ENCODE results near the gene MALRD1. TPM values are rescaled to one million over a fixed set of nuclear protein-coding genes. Genes with fewer than 3 reads are reported as not detected.
A peak's percentile ranks its signal among the peaks of the same experiment; 100 is the strongest.
"Not testable (repeated sequence)": the region's sequence is repeated elsewhere in the genome, so short reads cannot be mapped to it uniquely, and the experiment has no call there.

Gene MALRD1
- total RNA-seq, 2 experiments from 2014 or later = not detected

DNA sequence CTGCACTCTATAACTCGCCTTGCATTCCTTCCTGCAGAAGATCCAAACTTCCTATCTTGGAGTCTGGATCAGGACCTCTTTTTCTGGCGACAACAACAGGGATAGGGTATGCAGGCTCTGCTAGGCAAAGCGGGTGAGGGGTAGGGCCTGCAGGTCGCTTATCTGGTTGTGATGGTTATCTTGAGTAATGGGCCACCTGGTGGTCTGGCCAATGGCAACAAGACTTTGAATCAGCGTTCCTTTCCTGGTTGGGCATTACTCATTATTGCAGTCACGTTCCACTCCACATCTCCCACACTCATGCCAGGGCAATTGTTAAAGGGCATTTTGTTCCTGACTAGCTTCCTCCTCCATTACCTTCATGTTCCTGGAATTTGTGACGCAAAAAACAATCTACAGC lies 719.3 kb downstream of the MALRD1 start:
- Histone ChIP-seq H3K9me3 (ENCODE audit: control insufficient read depth in 1 of 2, insufficient read depth in 1 of 2, low read length in 2 of 2) (peaks cover 0 to 18% of the 10 kb centered on the region in 2 experiments), H3K4me3 (ENCODE audit: low read length) (no peak overlapping the region), H3K27me3 (ENCODE audit: control insufficient read depth in 1 of 2, insufficient read depth in 2 of 2, low read length in 2 of 2) (no peaks in the 10 kb centered on the region), H3K36me3 (ENCODE audit: insufficient read depth, low read length) (no peaks in the 10 kb centered on the region), H3K4me1 (ENCODE audit: insufficient read depth, low read length) (no peaks in the 10 kb centered on the region), H3K27ac (ENCODE audit: low read depth in 1 of 2, low read length in 2 of 2) (no peak overlapping the region)
- H3K4me1 Mint-ChIP-seq (ENCODE audit: low read depth) = no peaks in the 10 kb centered on the region
- H3K27ac Mint-ChIP-seq = no peak overlapping the region
- no peaks in the 10 kb centered on the region for H3K36me3 Mint-ChIP-seq (ENCODE audit: low read depth)
- ChIA-PET POLR2A (no interaction called here), CTCF (no interaction called here)
- TF ChIP-seq, protein P1, sequence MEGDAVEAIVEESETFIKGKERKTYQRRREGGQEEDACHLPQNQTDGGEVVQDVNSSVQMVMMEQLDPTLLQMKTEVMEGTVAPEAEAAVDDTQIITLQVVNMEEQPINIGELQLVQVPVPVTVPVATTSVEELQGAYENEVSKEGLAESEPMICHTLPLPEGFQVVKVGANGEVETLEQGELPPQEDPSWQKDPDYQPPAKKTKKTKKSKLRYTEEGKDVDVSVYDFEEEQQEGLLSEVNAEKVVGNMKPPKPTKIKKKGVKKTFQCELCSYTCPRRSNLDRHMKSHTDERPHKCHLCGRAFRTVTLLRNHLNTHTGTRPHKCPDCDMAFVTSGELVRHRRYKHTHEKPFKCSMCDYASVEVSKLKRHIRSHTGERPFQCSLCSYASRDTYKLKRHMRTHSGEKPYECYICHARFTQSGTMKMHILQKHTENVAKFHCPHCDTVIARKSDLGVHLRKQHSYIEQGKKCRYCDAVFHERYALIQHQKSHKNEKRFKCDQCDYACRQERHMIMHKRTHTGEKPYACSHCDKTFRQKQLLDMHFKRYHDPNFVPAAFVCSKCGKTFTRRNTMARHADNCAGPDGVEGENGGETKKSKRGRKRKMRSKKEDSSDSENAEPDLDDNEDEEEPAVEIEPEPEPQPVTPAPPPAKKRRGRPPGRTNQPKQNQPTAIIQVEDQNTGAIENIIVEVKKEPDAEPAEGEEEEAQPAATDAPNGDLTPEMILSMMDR (IDR thresholded peaks at IDR 0.05) = no peak
- intact Hi-C loops (cut with DNase I, micrococcal nuclease) = no loop called here
- H3K4me3 Mint-ChIP-seq = no peak overlapping the region
- ATAC-seq (ENCODE audit: poor library complexity) = no peak
- no peaks in the 10 kb centered on the region for H3K27me3 Mint-ChIP-seq
- H3K9me3 Mint-ChIP-seq = peaks cover 2% of the 10 kb centered on the region
- DNase-seq = no peak

DNA sequence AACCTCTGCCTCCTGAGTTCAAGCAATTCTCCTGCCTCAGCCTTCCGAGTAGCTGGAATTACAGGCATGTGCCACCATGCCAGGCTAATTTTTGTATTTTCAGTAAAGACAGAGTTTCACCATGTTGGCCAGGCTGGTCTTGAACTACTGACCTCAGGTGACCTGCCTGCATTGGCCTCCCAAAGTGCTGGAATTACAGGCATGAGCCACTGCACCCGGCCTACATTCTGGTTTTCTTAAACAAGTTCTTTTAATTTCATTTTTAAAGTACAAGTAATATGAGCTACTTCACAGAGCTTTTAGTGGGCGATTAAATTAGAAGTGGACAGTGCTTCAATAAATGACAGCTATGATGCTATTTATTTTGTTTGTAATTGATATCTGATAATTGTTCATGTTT lies 721.2 kb downstream of the MALRD1 start:
- H3K36me3 Mint-ChIP-seq (ENCODE audit: low read depth); CTCF ChIA-PET; H3K9me3 Mint-ChIP-seq; H3K27me3 ChIP-seq (ENCODE audit: control insufficient read depth in 1 of 2, insufficient read depth in 2 of 2, low read length in 2 of 2); H3K27ac Mint-ChIP-seq; H3K4me1 Mint-ChIP-seq (ENCODE audit: low read depth); H3K27ac ChIP-seq (ENCODE audit: low read depth in 1 of 2, low read length in 2 of 2); ATAC-seq (ENCODE audit: poor library complexity); intact Hi-C loops (cut with DNase I, micrococcal nuclease); H3K4me3 Mint-ChIP-seq; DNase-seq; H3K27me3 Mint-ChIP-seq; H3K4me1 ChIP-seq (ENCODE audit: insufficient read depth, low read length); H3K36me3 ChIP-seq (ENCODE audit: insufficient read depth, low read length); H3K4me3 ChIP-seq (ENCODE audit: low read length); POLR2A ChIA-PET: not testable (repeated sequence)
- peaks cover 0 to 18% of the 10 kb centered on the region in 2 experiments for H3K9me3 ChIP-seq (ENCODE audit: control insufficient read depth in 1 of 2, insufficient read depth in 1 of 2, low read length in 2 of 2)

DNA sequence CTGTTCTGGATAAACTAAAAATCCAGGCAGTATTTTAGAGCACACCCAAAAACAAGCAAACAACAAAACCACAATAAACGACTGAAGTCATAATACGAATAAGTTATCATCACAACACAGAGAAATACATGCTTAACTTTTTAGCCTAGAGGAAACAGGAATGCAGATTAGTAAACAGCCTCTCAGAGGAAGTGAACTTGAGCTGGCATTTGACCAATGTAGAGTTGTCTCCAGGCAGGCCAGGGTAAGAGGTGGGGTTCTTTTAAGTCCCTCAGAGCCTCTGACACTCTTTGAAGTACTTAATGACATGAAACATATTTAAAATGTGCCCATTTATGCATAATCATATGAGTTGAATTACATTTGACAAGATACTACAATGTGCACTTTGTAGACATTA lies 724.4 kb downstream of the MALRD1 start:
- H3K9me3 Mint-ChIP-seq = no peaks in the 10 kb centered on the region
- no peak overlapping the region for H3K4me3 ChIP-seq (ENCODE audit: low read length)
- no peak overlapping the region for H3K27ac Mint-ChIP-seq
- DNase-seq = no peak
- intact Hi-C loops (cut with DNase I, micrococcal nuclease) = no loop called here
- TF ChIP-seq, protein P1 (IDR thresholded peaks at IDR 0.05) = no peak
- no peak overlapping the region for H3K27ac ChIP-seq (ENCODE audit: low read depth in 1 of 2, low read length in 2 of 2)
- no peaks in the 10 kb centered on the region for H3K36me3 Mint-ChIP-seq (ENCODE audit: low read depth)
- H3K27me3 Mint-ChIP-seq = no peaks in the 10 kb centered on the region
- ChIA-PET CTCF (no interaction called here), POLR2A (no interaction called here)
- ATAC-seq (ENCODE audit: poor library complexity) = no peak
- H3K27me3 ChIP-seq (ENCODE audit: control insufficient read depth in 1 of 2, insufficient read depth in 2 of 2, low read length in 2 of 2) = no peaks in the 10 kb centered on the region
- no peak overlapping the region for H3K4me3 Mint-ChIP-seq
- H3K36me3 ChIP-seq (ENCODE audit: insufficient read depth, low read length) = no peaks in the 10 kb centered on the region
- H3K9me3 ChIP-seq (ENCODE audit: control insufficient read depth in 1 of 2, insufficient read depth in 1 of 2, low read length in 2 of 2) = no peaks in the 10 kb centered on the region
- no peaks in the 10 kb centered on the region for H3K4me1 ChIP-seq (ENCODE audit: insufficient read depth, low read length)
- H3K4me1 Mint-ChIP-seq (ENCODE audit: low read depth) = no peaks in the 10 kb centered on the region

DNA sequence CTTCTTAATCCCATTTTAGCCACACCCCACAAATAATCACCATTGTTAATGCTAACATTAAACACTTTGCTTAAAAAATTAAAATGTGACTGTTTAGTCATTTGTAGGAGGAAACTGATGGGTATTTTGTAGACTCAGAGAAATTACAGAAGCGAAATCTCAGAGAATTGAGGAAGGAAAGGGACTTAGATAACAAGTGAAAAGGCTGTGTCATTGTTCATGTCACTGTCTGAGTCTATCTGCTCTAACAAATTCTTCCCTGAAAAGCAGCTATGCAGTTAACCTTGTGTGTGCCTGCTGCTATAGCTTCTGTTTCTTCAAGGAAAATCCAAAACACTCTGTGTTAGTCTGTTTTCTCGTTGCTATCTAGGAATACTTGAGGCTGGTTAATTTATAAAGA lies 726.7 kb downstream of the MALRD1 start:
- ATAC-seq (ENCODE audit: poor library complexity) = no peak
- no peak overlapping the region for H3K4me3 Mint-ChIP-seq

More for the DNA sequence above, 726.7 kb downstream of the MALRD1 start:
- Mint-ChIP-seq H3K4me1 (ENCODE audit: low read depth) (no peaks in the 10 kb centered on the region), H3K36me3 (ENCODE audit: low read depth) (no peaks in the 10 kb centered on the region), H3K9me3 (peaks cover 2% of the 10 kb centered on the region), H3K27me3 (no peaks in the 10 kb centered on the region), H3K27ac (no peak overlapping the region)
- Histone ChIP-seq H3K4me3 (ENCODE audit: low read length) (no peak overlapping the region), H3K9me3 (ENCODE audit: control insufficient read depth in 1 of 2, insufficient read depth in 1 of 2, low read length in 2 of 2) (no peaks in the 10 kb centered on the region), H3K4me1 (ENCODE audit: insufficient read depth, low read length) (no peaks in the 10 kb centered on the region), H3K27ac (ENCODE audit: low read depth in 1 of 2, low read length in 2 of 2) (no peak overlapping the region), H3K27me3 (ENCODE audit: control insufficient read depth in 1 of 2, insufficient read depth in 2 of 2, low read length in 2 of 2) (no peaks in the 10 kb centered on the region), H3K36me3 (ENCODE audit: insufficient read depth, low read length) (no peaks in the 10 kb centered on the region)
- TF ChIP-seq, protein P1 (IDR thresholded peaks at IDR 0.05) = no peak
- DNase-seq = peak in 2 of 14 experiments; percentile 10 to 26
- ChIA-PET POLR2A (no interaction called here), CTCF (no interaction called here)
- intact Hi-C loops (cut with DNase I, micrococcal nuclease) = no loop called here

Measured in CD4-positive, alpha-beta T cell (primary cell).